Measurements from ENCODE around the gene CACNA1E.

Gene CACNA1E

DNA sequence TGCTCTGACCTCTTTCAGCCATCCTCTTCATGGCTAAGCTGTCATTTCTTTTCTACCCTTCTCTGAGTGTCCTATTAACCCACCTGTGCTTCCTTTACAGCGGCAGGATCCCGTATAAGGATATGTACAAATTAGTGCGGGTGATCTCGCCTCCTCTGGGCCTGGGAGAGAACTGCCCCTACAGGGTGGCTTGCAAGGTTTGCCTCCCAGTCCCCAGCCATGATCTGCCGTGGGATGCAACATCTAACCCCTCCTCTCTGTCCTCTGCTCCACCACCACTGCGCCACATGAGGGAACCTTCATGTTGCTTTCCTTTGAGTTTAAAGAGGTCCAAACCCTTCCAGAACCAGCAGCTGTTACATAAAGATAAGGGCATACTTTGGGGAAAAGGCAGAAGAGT is 296.0 kb downstream of the CACNA1E start:
- DNase-seq (ENCODE audit: low spot score): no peak
- TF ChIP-seq CTCF (IDR thresholded peaks at IDR 0.05; ENCODE audit: extremely low read depth, missing control alignments): no peak

- no peak for TF ChIP-seq CTCF (IDR thresholded peaks at IDR 0.05; ENCODE audit: extremely low read depth, missing control alignments)
Observed at GRCh38 chr1:181783208-181783607, 299.9 kb downstream of the CACNA1E start.

GRCh38 chr1:181784039-181784683 is 300.8 kb downstream of the CACNA1E start:
- DNase-seq (ENCODE audit: low spot score): no peak
- TF ChIP-seq CTCF (IDR thresholded peaks at IDR 0.05; ENCODE audit: extremely low read depth, missing control alignments): no peak

More at GRCh38 chr1:181783208-181783607, 299.9 kb downstream of the CACNA1E start:
- no peak for DNase-seq (ENCODE audit: low spot score)

- DNase-seq (ENCODE audit: low spot score): no peak
Observed at GRCh38 chr1:181789395-181789794, 306.1 kb downstream of the CACNA1E start.

GRCh38 chr1:181791721-181792120 is 308.4 kb downstream of the CACNA1E start:
- no peak for TF ChIP-seq CTCF (IDR thresholded peaks at IDR 0.05; ENCODE audit: extremely low read depth, missing control alignments)
- no peak for DNase-seq (ENCODE audit: low spot score)

More at GRCh38 chr1:181789395-181789794, 306.1 kb downstream of the CACNA1E start:
- TF ChIP-seq CTCF (IDR thresholded peaks at IDR 0.05; ENCODE audit: extremely low read depth, missing control alignments): no peak

GRCh38 chr1:181793831-181794230 is 310.5 kb downstream of the CACNA1E start:
- TF ChIP-seq CTCF (IDR thresholded peaks at IDR 0.05; ENCODE audit: extremely low read depth, missing control alignments): no peak

GRCh38 chr1:181794332-181794731 is 311.0 kb downstream of the CACNA1E start:
- no peak for TF ChIP-seq CTCF (IDR thresholded peaks at IDR 0.05; ENCODE audit: extremely low read depth, missing control alignments)
- DNase-seq (ENCODE audit: low spot score): no peak

More at GRCh38 chr1:181793831-181794230, 310.5 kb downstream of the CACNA1E start:
- DNase-seq (ENCODE audit: low spot score): no peak
